Activated naive CD8-positive, alpha-beta T cell treated with anti-CD3 and anti-CD28 coated beads, Interleukin-2, amount 10 ng/mL, durations not matched to agents 7 days and 5 days (primary cell): ENCODE results near the gene GABARAPL2. TPM values are rescaled to one million over a fixed set of nuclear protein-coding genes. Genes with fewer than 3 reads are reported as not detected.

Experiments
- ATAC-seq: fragments of 150-1000 bp; cut with Tn5 transposase; one replicate; pipeline ENCODE4 v1.10.0; 2021; ENCODE audit warnings: low read depth, moderate library complexity
- POLR2A ChIA-PET: fragments of 350-600 bp; sonication (Branson Sonifier 250); formaldehyde crosslinking; loops from one replicate; lab custom pipeline; 2021; ENCODE audit warnings: antibody characterized with exemption; lab: Charles Lee
- DNase-seq: peaks from one replicate; pipeline ENCODE4 v3.0.0; 2021
- H3K27ac Mint-ChIP-seq: one replicate; pipeline ENCODE4 v1.8.0; 2022; ENCODE audit warnings: mild to moderate bottlenecking, mixed read lengths
- H3K27me3 Mint-ChIP-seq: one replicate; pipeline ENCODE4 v1.8.0; 2022; ENCODE audit warnings: mild to moderate bottlenecking, moderate library complexity, mixed read lengths
- H3K36me3 Mint-ChIP-seq: one replicate; pipeline ENCODE4 v1.8.0; 2021; ENCODE audit warnings: mild to moderate bottlenecking, mixed read lengths
- H3K4me1 Mint-ChIP-seq: one replicate; pipeline ENCODE4 v1.8.0; 2021; ENCODE audit warnings: mixed read lengths
- H3K4me3 Mint-ChIP-seq: one replicate; pipeline ENCODE4 v1.8.0; 2022; ENCODE audit warnings: mild to moderate bottlenecking, moderate library complexity, mixed read lengths
- H3K9me3 Mint-ChIP-seq: one replicate; pipeline ENCODE4 v1.8.0; 2021; ENCODE audit warnings: mixed read lengths
- total RNA-seq, 2 experiments: library from RNA; stranded (reverse); gene quantifications; one replicate each; pipeline ENCODE4 v1.2.3, GENCODE V29; 2021

The GABARAPL2 gene
- total RNA-seq, 2 experiments from 2014 or later = 71.6 to 72.9 TPM

- no peaks in the 10 kb centered on the region for H3K27me3 Mint-ChIP-seq
- H3K36me3 Mint-ChIP-seq = peaks cover 34% of the 10 kb centered on the region
- ATAC-seq (no peak), DNase-seq (no peak)
- peaks cover 12% of the 10 kb centered on the region for H3K4me1 Mint-ChIP-seq
- no peak overlapping the region for H3K4me3 Mint-ChIP-seq
- peak overlapping the region; percentile 71 for H3K27ac Mint-ChIP-seq
- POLR2A ChIA-PET = interaction anchor here (0.6 kb wide), 1 partner anchor 55 kb away, joined by 4 read pairs; no protein-coding TSS in a partner anchor
- H3K9me3 Mint-ChIP-seq = no peaks in the 10 kb centered on the region
Measured at GRCh38 chr16:75616521-75617010, 50.4 kb downstream of the GABARAPL2 start.

- Mint-ChIP-seq H3K27ac (no peak overlapping the region), H3K27me3 (no peaks in the 10 kb centered on the region), H3K4me1 (peaks cover 18% of the 10 kb centered on the region), H3K4me3 (no peak overlapping the region), H3K9me3 (no peaks in the 10 kb centered on the region), H3K36me3 (peaks cover 33% of the 10 kb centered on the region)
- ATAC-seq (no peak), DNase-seq (no peak)
- POLR2A ChIA-PET = interaction anchor here (0.5 kb wide), 1 partner anchor 31 kb away, joined by 3 read pairs; no protein-coding TSS in a partner anchor
Measured at GRCh38 chr16:75617121-75617520, 50.9 kb downstream of the GABARAPL2 start.

GRCh38 chr16:75618780-75619179 is 52.6 kb downstream of the GABARAPL2 start:
- Mint-ChIP-seq H3K27me3 (no peaks in the 10 kb centered on the region), H3K36me3 (peaks cover 28% of the 10 kb centered on the region), H3K4me1 (peaks cover 23% of the 10 kb centered on the region)

GRCh38 chr16:75620326-75621169 is 54.4 kb downstream of the GABARAPL2 start:
- DNase-seq = no peak
- POLR2A ChIA-PET = interaction anchor here (2.9 to 5.3 kb wide), 2 partner anchors 28 to 104 kb away, joined by 19 to 95 read pairs; partner anchors contain the start of genes KARS1 and TERF2IP
- Mint-ChIP-seq H3K9me3 (no peaks in the 10 kb centered on the region), H3K4me3 (peak overlapping the region; percentile 9), H3K4me1 (peaks cover 25% of the 10 kb centered on the region), H3K27me3 (no peaks in the 10 kb centered on the region), H3K27ac (peak overlapping the region; percentile 4), H3K36me3 (peaks cover 25% of the 10 kb centered on the region)
- ATAC-seq = no peak

More at GRCh38 chr16:75618780-75619179, 52.6 kb downstream of the GABARAPL2 start:
- POLR2A ChIA-PET = interaction anchor here (5.3 kb wide), 1 partner anchor 30 kb away, joined by 95 read pairs; the partner anchor contains the start of genes KARS1 and TERF2IP
- no peak overlapping the region for H3K27ac Mint-ChIP-seq
- DNase-seq = no peak
- no peak overlapping the region for H3K4me3 Mint-ChIP-seq
- ATAC-seq = no peak
- no peaks in the 10 kb centered on the region for H3K9me3 Mint-ChIP-seq

GRCh38 chr16:75621170-75621477 is 54.9 kb downstream of the GABARAPL2 start:
- Mint-ChIP-seq H3K4me3 (peak overlapping the region; percentile 9), H3K27ac (peak overlapping the region; percentile 4), H3K4me1 (peaks cover 25% of the 10 kb centered on the region), H3K36me3 (peaks cover 26% of the 10 kb centered on the region), H3K27me3 (no peaks in the 10 kb centered on the region), H3K9me3 (no peaks in the 10 kb centered on the region)
- POLR2A ChIA-PET = interaction anchor here (0.7 to 5.3 kb wide), 3 partner anchors 27 to 104 kb away, joined by 3 to 95 read pairs (median 19); partner anchors contain the start of genes KARS1, TERF2IP and TMEM231
- DNase-seq = no peak
- no peak for ATAC-seq

- Mint-ChIP-seq H3K27ac (peak within 1 kb of the TSS; percentile 97), H3K36me3 (peaks cover 32% of the 10 kb centered on the region), H3K4me3 (peak within 1 kb of the TSS; percentile 97), H3K9me3 (no peaks in the 10 kb centered on the region), H3K27me3 (no peaks in the 10 kb centered on the region), H3K4me1 (peaks cover 37% of the 10 kb centered on the region)
- DNase-seq (peak; percentile 95), ATAC-seq (peak; percentile 95)
- POLR2A ChIA-PET = interaction anchor here (0.6 to 5.3 kb wide), 16 partner anchors 8 to 202 kb away, joined by 3 to 95 read pairs (median 6); partner anchors contain the start of genes CFDP1, GABARAPL2, KARS1 and TERF2IP
Measured at GRCh38 chr16:75622761-75623605, 56.8 kb downstream of the GABARAPL2 start, which contains the start of gene ADAT1. Gene ADAT1 (minus strand): TSS chr16:75623281. CDS start chr16:75620799, 2,482 bp downstream.

- H3K27me3 Mint-ChIP-seq = no peaks in the 10 kb centered on the region
- DNase-seq = no peak
- peak overlapping the region; percentile 35 for H3K27ac Mint-ChIP-seq
- ATAC-seq = no peak
- peaks cover 48% of the 10 kb centered on the region for H3K4me1 Mint-ChIP-seq
- POLR2A ChIA-PET = no interaction called here
- no peak overlapping the region for H3K4me3 Mint-ChIP-seq
- peaks cover 42% of the 10 kb centered on the region for H3K36me3 Mint-ChIP-seq
- no peaks in the 10 kb centered on the region for H3K9me3 Mint-ChIP-seq
Measured at GRCh38 chr16:75624921-75625334, 58.7 kb downstream of the GABARAPL2 start.

GRCh38 chr16:75626806-75627205 is 60.6 kb downstream of the GABARAPL2 start:
- peak overlapping the region; percentile 74 for H3K27ac Mint-ChIP-seq
- POLR2A ChIA-PET = interaction anchor here (0.6 to 1.0 kb wide), 2 partner anchors 21 to 924 kb away, joined by 3 read pairs; partner anchors contain the start of genes KARS1 and TERF2IP
- no peak for DNase-seq
- ATAC-seq = no peak
- no peaks in the 10 kb centered on the region for H3K9me3 Mint-ChIP-seq
- H3K27me3 Mint-ChIP-seq = no peaks in the 10 kb centered on the region
- peaks cover 40% of the 10 kb centered on the region for H3K4me1 Mint-ChIP-seq
- peaks cover 46% of the 10 kb centered on the region for H3K36me3 Mint-ChIP-seq
- H3K4me3 Mint-ChIP-seq = no peak overlapping the region

Other genes starting within 250 kb of the GABARAPL2 start
- gene CFDP1, start 132.9 kb upstream of the GABARAPL2 start, total RNA-seq = 10 to 100 TPM; 47.8 to 49.4 TPM
- 10 to 100 TPM; 37.3 to 38.9 TPM for gene TMEM170A, start 101.7 kb upstream of the GABARAPL2 start, total RNA-seq
- gene CHST6, start 70.9 kb upstream of the GABARAPL2 start, total RNA-seq = under 1 TPM in 1 of 2 experiments, not detected in 1; 0.06 TPM
- gene CHST5, start 30.3 kb upstream of the GABARAPL2 start, total RNA-seq = not detected
- 1 to 10 TPM; 2.8 to 3.4 TPM for gene TMEM231, start 10.1 kb upstream of the GABARAPL2 start, total RNA-seq
- gene ADAT1, start 56.9 kb downstream of the GABARAPL2 start, total RNA-seq = 10 to 100 TPM; 66.1 to 72.1 TPM
- gene KARS1, start 81.3 kb downstream of the GABARAPL2 start, total RNA-seq = 100 to 1,000 TPM; 173 to 175 TPM
- 10 to 100 TPM; 78.6 to 79.4 TPM for gene TERF2IP, start 81.4 kb downstream of the GABARAPL2 start, total RNA-seq
- not detected for gene CPHXL2, start 110.6 kb downstream of the GABARAPL2 start, total RNA-seq
- gene DUXB, start 135.1 kb downstream of the GABARAPL2 start, total RNA-seq = not detected
- gene CPHXL, start 160.1 kb downstream of the GABARAPL2 start, total RNA-seq = not detected